Left ventricle myocardium superior (tissue), 1 donor: Measurements from ENCODE around the gene ADAMTS17. TPM values are rescaled to one million over a fixed set of nuclear protein-coding genes. Genes with fewer than 3 reads are reported as not detected.

Source experiments
- ATAC-seq: fragments of 200-7000 bp; cut with Tn5 transposase; one replicate; pipeline ENCODE4 v1.9.1; 2020; ENCODE audit warnings: mild to moderate bottlenecking, moderate library complexity
- DNase-seq: peaks from one replicate; pipeline ENCODE4 v3.0.0-alpha.2; 2020
- intact Hi-C: fragments of 100-400 bp; cut with micrococcal nuclease; formaldehyde crosslinking; loops from one replicate; pipeline ENCODE4 v1.11.0; 2022
- total RNA-seq: library from RNA; stranded (reverse); fragmentation: NEBNext Ultra II Directional; extraction: Animal tissue kit (Norgen Biotek cat#: 25700); gene quantifications from one replicate; pipeline ENCODE4 v1.2.1, GENCODE V29; 2021
- donor health status: DM: no; HTN: yes; CAD: no; lungs with severe emphysema.

Gene ADAMTS17
- total RNA-seq, 1 donor from 2014 or later: 2.9 TPM

- DNase-seq: no peak
- no peak for ATAC-seq
- intact Hi-C loops: no loop called here
These were observed 56.0 kb downstream of the ADAMTS17 start for GRCh38 chr15:100285641-100286295.

DNA sequence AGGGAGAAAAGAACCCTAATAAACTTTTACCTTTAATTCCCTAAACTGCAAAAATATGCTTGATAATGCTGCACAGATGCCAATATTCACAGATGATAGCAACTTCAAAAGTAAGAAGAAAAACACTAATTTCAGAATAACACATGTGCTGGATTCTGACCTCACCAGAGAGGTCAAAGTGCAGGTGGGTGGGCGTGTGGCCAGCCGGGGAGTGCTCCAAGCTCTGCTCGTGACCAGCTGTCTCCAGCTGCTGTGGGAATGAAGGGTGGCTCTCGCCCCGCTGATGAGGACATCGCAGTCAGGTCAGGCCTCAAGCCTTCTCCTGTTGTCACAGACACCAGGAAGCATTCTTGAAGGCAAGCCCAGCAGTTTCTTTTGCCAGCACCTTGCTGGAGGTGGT lies 57.1 kb downstream of the ADAMTS17 start:
- ATAC-seq (peak; percentile 94), DNase-seq (peak; percentile 88)
- intact Hi-C loops: no loop called here

- DNase-seq (no peak), ATAC-seq (peak; percentile 29)
- intact Hi-C loops: no loop called here
These were observed 57.6 kb downstream of the ADAMTS17 start for GRCh38 chr15:100284191-100284590.

- intact Hi-C loops: no loop called here
- ATAC-seq: no peak
- DNase-seq: no peak
These were observed 60.5 kb downstream of the ADAMTS17 start for GRCh38 chr15:100281096-100281917.

- intact Hi-C loops: no loop called here
- ATAC-seq: no peak
- no peak for DNase-seq
These were observed 61.9 kb downstream of the ADAMTS17 start for GRCh38 chr15:100279849-100280248.

GRCh38 chr15:100279446-100279845 lies 62.3 kb downstream of the ADAMTS17 start:
- DNase-seq (no peak), ATAC-seq (peak; percentile 61)
- intact Hi-C loops: no loop called here

- ATAC-seq (no peak), DNase-seq (no peak)
- intact Hi-C loops: no loop called here
These were observed 63.0 kb downstream of the ADAMTS17 start for GRCh38 chr15:100278596-100279380.

DNA sequence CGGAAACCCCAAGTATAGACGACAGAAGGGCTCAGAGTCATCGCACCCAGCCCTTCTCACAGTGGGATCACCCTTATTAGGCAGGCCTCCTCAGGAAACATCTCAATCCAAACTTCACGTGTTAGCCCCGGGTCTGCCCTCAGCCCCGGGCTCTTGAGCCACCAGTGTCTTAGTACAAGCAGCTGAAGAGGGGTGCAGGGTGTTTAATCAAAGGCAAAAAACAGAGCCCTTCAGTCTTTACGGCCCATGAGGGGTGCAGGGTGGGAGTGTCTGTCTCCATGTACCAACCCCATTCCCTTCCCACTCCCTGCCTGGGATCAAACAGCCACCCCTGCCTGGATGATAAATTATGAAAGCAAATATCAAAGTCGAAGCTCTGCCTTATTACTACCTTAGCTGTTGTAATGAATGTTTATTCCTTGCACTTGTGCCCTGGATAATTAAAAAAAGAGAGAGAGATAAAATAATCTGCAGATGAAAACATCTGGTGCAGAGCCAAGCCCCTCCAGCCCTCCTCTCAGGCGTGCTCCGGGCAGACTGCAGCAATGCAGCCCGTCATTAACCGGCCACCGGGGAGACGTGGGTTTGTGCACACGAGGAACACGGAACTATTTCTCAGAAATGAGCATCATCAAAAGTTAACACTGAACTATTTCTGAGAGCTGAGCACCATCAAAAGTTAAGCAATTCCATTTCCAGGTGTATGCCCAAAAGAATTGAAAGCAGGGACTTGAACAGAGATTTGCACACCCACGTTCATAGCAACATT lies 64.5 kb downstream of the ADAMTS17 start:
- ATAC-seq (no peak), DNase-seq (no peak)
- intact Hi-C loops: no loop called here

- intact Hi-C loops: no loop called here
- no peak for DNase-seq
- no peak for ATAC-seq
These were observed 65.3 kb downstream of the ADAMTS17 start for GRCh38 chr15:100276506-100276905.

DNA sequence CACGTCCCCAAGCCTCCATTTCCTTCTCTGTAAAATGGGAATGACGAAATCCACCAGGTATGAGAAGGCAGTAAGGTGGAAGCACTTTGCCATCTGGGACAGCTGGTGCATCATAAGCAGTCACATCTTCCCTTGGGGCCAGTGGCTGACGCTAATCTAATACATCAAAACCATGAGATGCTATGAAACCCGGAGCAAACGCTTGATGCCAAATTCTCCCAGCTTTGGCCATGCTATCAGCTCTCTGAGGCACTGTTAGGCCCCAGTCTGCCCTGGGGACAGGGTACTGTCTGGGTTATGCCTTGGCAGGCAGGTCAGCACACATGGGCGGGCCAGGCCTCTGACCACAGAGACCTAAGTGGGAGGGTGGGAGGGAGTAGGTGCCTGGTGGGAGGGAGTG lies 66.1 kb downstream of the ADAMTS17 start:
- intact Hi-C loops: no loop called here
- DNase-seq (no peak), ATAC-seq (no peak)

- no peak for DNase-seq
- intact Hi-C loops: no loop called here
- ATAC-seq: no peak
These were observed 71.9 kb downstream of the ADAMTS17 start for GRCh38 chr15:100269831-100270230.

- no peak for ATAC-seq
- intact Hi-C loops: no loop called here
- DNase-seq: no peak
These were observed 75.6 kb downstream of the ADAMTS17 start for GRCh38 chr15:100266166-100266565.

GRCh38 chr15:100265641-100266035 lies 76.1 kb downstream of the ADAMTS17 start:
- ATAC-seq (no peak), DNase-seq (no peak)
- intact Hi-C loops: no loop called here

DNA sequence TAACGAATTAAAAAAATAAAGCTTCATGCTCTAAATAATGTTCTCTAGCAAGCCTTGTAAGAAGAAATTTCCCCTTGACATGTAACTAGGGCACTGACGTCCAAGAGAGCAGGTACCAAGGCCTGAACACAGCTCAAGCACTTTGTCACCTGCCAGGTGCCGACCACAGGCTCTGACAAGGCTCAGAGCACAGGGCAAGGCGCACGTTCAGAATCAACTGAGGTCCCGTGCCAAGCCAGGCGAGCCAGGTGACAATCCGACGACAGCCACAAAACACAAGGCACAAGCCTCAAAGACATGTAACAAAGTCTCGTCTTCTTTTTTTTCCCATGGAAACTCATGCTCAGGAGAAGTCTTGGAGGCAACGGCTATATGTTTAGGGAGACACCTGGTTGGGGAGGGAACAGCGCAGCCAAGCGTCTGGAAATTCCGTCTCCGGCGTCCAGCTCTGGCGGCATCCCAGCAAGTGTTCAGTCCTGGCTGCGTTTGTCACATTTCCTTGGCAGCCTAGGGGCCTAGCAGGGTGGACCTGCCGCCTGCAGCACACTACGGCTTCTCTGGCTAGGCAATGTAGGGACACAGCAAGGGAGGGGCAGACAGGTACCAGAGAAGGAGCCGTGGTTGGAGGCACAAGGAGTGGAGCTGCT lies 76.7 kb downstream of the ADAMTS17 start:
- ATAC-seq: no peak
- no peak for DNase-seq
- intact Hi-C loops: no loop called here

DNA sequence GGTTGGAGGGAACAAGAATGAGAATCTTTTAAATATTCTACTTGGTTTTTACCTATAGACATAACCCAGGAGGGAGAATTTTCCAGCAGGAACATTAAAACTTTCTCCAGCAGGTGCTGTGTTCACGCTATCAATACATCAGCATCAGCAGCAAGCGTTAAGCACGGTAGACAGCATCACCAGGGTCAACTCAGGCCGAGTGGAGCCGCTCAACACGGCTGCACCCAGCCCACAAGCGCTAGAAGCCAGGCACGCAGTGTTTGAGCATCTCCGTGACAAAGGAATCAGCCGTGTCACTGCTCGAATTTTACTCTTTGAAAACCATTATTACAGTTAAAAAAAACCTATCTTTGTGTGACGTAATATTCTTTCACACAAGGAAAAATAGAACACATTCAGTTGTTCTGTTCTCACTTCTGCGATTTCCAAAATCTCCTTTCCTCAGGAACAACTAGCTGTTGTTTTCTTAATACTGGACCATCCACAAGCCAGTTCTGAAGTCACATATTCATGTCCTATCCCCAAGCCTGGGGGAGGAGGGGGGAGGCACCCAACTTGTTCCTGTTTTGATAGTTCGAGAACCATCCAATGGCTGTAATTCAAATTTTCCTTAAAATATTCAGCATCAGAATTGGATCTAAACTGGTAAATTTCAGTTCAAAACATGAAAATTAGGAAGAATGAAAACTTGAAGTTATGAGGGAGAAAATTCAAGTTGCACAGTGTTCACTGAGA lies 77.9 kb downstream of the ADAMTS17 start:
- ATAC-seq (no peak), DNase-seq (no peak)
- intact Hi-C loops: no loop called here

DNA sequence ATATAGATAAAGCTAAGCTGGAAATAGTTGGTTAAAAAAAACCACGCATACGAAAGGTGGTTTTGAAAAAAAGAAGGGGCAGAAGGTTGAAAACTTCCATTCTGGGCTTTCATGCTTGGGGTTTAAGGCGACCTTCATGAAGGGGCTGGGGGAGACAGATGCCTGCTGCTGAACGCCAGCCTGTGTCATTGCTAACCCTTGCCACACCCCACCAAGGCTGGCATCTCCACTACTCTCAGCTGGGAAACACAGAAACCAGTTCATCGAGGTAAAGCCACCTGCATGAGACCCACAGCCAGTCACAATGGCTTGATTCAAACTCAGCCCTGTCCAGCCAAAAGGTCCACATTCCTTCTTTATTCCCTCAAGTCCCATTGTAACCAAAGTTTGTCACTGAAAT lies 78.7 kb downstream of the ADAMTS17 start:
- no peak for ATAC-seq
- DNase-seq: no peak
- intact Hi-C loops: no loop called here

GRCh38 chr15:100261302-100262240 lies 80.2 kb downstream of the ADAMTS17 start:
- ATAC-seq (no peak), DNase-seq (no peak)

More at GRCh38 chr15:100261302-100262240, 80.2 kb downstream of the ADAMTS17 start:
- intact Hi-C loops: no loop called here
